GM18526 (cell line): ENCODE data around the gene CPAMD8.

Experiments used
- POLR2A ChIP-seq: IDR thresholded peaks from 3 replicates; pipeline ENCODE4 v1.6.1; 2011; ENCODE audit not compliant: insufficient read length; ENCODE audit errors: extremely low read depth

Gene CPAMD8

GRCh38 chr19:16917401-16917800, 109.2 kb downstream of the CPAMD8 start:
- TF ChIP-seq POLR2A, result no peak

GRCh38 chr19:16915734-16916133, 110.9 kb downstream of the CPAMD8 start:
- TF ChIP-seq POLR2A, result no peak

GRCh38 chr19:16915135-16915534, 111.5 kb downstream of the CPAMD8 start:
- no peak for TF ChIP-seq POLR2A

GRCh38 chr19:16914421-16914820, 112.2 kb downstream of the CPAMD8 start:
- no peak for TF ChIP-seq POLR2A

- TF ChIP-seq POLR2A, result no peak
These were observed 113.8 kb downstream of the CPAMD8 start for GRCh38 chr19:16912780-16913179.

- no peak for TF ChIP-seq POLR2A
These were observed 115.6 kb downstream of the CPAMD8 start for GRCh38 chr19:16911046-16911445.

- TF ChIP-seq POLR2A, result no peak
These were observed 117.9 kb downstream of the CPAMD8 start for GRCh38 chr19:16908759-16909158.

- no peak for TF ChIP-seq POLR2A
These were observed 122.0 kb downstream of the CPAMD8 start for GRCh38 chr19:16904599-16904998.

- TF ChIP-seq POLR2A, result no peak
These were observed 123.3 kb downstream of the CPAMD8 start for GRCh38 chr19:16903347-16903746.

GRCh38 chr19:16902545-16902944, 124.1 kb downstream of the CPAMD8 start:
- TF ChIP-seq POLR2A, result no peak

- TF ChIP-seq POLR2A, result no peak
These were observed 125.0 kb downstream of the CPAMD8 start for GRCh38 chr19:16901491-16902175.

- TF ChIP-seq POLR2A, result no peak
These were observed 127.0 kb downstream of the CPAMD8 start for GRCh38 chr19:16899566-16900075.

GRCh38 chr19:16898361-16899015, 128.1 kb downstream of the CPAMD8 start:
- no peak for TF ChIP-seq POLR2A

- TF ChIP-seq POLR2A, result no peak
These were observed 128.8 kb downstream of the CPAMD8 start for GRCh38 chr19:16897856-16898161.

- TF ChIP-seq POLR2A, result peak; percentile 21
These were observed 129.4 kb downstream of the CPAMD8 start for GRCh38 chr19:16897029-16897855.
